T-helper 1 cell treated with Interleukin-12 subunit alpha and Interleukin-12 subunit beta and Interleukin-4 antibody, amounts not matched to agents 30 μg/mL and 1 μg/mL, for 36 hours (primary cell): ENCODE measurements around the gene DHRS13.

Experiments
- H3K27ac Mint-ChIP-seq: one replicate; pipeline ENCODE4 v1.8.0; 2021; ENCODE audit warnings: mild to moderate bottlenecking, mixed read lengths
- H3K27me3 Mint-ChIP-seq: one replicate; pipeline ENCODE4 v1.8.0; 2021; ENCODE audit warnings: low read depth, mixed read lengths
- H3K36me3 Mint-ChIP-seq: one replicate; pipeline ENCODE4 v1.8.0; 2021; ENCODE audit warnings: low read depth, mixed read lengths
- H3K4me1 Mint-ChIP-seq: one replicate; pipeline ENCODE4 v1.8.0; 2021; ENCODE audit warnings: low read depth, mixed read lengths
- H3K4me3 Mint-ChIP-seq: one replicate; pipeline ENCODE4 v1.8.0; 2021; ENCODE audit warnings: mild to moderate bottlenecking, moderate library complexity, mixed read lengths
- H3K9me3 Mint-ChIP-seq: one replicate; pipeline ENCODE4 v1.8.0; 2021; ENCODE audit warnings: mixed read lengths

Gene DHRS13

DNA sequence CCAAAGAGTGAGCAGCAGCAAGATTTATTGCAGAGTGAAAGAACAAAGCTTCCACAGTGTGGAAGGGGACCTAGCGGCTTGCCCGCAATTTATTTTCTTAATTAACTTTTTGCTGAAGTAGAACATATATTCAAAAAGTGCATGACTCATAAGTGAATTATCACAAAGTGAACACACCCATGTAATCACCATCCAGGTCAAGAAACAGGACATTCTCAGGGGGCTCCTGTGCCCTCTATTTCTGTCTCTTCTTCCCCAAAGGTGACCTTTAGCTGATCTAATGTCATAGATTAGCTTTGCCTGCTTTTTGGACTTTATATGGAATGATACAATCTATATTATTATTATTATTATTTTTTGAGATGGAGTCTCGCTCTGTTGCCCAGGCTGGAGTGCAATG lies 28.1 kb downstream of the DHRS13 start:
- Mint-ChIP-seq H3K9me3 (no peaks in the 10 kb centered on the region), H3K4me3 (no peak overlapping the region), H3K27me3 (no peaks in the 10 kb centered on the region), H3K36me3 (peaks cover 14% of the 10 kb centered on the region), H3K27ac (no peak overlapping the region), H3K4me1 (peaks cover 7% of the 10 kb centered on the region)

DNA sequence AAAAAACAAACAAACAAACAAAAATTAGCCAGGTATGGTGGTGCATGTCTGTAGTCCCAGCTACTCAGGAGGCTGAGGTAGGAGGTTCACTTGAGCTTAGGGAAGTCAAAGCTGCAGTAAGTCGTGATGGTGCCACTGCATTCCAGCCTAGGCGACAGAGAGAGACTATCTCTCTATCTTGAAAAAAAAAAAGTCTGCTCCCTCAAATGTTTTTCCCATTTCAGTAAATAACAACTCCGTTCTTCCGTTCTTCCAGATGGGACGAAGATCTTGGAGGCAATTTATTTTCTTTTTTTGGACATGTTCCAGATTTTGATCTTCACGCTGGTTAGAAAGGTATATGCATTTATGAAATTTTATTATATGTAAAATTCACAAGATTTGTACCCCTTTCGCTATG lies 29.0 kb downstream of the DHRS13 start:
- Mint-ChIP-seq H3K27me3 (no peaks in the 10 kb centered on the region), H3K4me1 (peaks cover 7% of the 10 kb centered on the region), H3K36me3 (peaks cover 10% of the 10 kb centered on the region), H3K9me3 (no peaks in the 10 kb centered on the region), H3K4me3 (no peak overlapping the region), H3K27ac (no peak overlapping the region)

DNA sequence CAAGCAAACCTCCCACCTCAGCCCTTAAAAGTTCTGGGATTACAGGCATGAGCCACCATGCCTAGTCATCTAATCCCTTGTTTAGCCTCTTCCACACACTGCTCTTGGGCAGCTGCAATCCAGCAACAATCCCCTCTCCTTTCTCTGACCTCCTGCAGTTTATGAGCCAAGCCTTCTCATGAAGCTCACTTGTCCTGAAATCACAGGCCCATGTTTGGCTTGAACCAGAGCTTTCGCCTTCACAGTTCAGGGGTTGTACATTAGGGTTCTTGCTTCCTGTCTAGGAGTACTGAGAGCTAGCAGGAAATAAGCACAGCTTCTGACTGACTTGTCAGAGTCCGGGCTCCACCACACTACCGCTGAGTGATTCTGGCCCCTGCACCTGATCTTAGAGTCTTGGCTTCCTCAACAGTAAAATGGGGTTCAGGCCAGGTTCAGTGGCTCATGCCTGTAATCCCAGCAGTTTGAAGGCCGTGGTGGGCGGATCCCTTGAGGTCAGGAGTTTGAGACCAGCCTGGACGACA lies 31.8 kb downstream of the DHRS13 start:
- H3K4me3 Mint-ChIP-seq = no peak overlapping the region

DNA sequence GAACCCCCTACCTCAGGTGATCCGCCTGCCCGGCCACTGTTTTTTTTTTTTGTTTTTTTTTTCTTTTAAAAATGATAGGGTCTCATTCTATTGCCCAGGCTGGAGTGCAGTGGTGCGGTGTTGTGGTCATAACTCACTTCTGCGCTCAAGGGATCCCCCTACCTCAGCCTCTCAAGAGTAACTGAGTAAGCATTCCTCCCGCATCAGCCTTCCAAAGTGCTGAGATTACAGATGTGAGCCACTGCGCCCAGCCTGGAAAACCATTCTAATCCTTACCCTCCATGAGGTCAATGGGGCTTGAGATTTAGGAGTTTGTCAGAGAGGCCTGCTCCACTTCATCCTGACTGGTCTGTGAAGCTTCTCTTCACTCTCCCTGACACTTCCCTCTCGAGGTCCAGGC lies 35.6 kb downstream of the DHRS13 start:
- Mint-ChIP-seq H3K27ac (no peak overlapping the region), H3K36me3 (peaks cover 1% of the 10 kb centered on the region), H3K27me3 (no peaks in the 10 kb centered on the region), H3K4me1 (peaks cover 8% of the 10 kb centered on the region), H3K4me3 (no peak overlapping the region), H3K9me3 (no peaks in the 10 kb centered on the region)

More for the DNA sequence above, 31.8 kb downstream of the DHRS13 start:
- H3K27ac Mint-ChIP-seq = peak overlapping the region; percentile 96
- peaks cover 7% of the 10 kb centered on the region for H3K4me1 Mint-ChIP-seq
- H3K9me3 Mint-ChIP-seq = no peaks in the 10 kb centered on the region
- no peaks in the 10 kb centered on the region for H3K27me3 Mint-ChIP-seq
- H3K36me3 Mint-ChIP-seq = peaks cover 1% of the 10 kb centered on the region

DNA sequence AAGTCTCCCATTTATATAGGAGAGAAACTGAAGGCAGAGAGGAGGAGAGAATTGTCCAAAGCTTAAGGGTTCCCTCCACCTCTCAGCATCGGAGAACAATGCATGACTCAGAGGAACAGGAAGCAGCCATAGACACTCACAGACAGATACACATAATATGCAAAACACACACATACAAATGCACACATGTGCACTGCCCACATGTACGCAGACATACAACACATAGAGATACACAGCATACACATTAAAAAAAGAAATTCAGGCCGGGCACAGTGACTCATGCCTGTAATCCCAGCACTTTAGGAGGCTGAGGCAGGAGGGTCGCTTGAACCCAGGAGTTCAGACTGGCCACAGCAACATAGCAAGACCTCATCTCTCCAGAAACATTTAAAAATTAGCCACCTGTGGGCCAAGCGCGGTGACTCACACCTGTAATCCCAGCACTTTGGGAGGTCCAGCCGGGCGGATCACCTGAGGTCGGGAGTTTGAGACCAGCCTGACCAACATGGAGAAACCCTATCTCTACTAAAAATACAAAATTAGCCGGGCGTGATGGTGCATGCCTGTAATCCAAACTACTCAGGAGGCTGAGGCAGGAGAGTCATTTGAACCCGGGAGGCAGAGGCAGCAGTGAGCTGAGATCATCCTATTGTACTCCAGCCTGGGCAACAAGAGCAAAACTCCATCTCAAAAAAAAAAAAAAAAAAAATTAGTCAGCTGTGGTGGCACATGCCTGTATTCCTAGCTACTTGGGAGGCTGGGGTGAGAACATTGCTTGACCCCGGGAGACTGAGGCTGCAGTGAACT lies 36.7 kb downstream of the DHRS13 start:
- Mint-ChIP-seq H3K36me3 (peaks cover 1% of the 10 kb centered on the region), H3K4me3 (no peak overlapping the region), H3K9me3 (no peaks in the 10 kb centered on the region), H3K4me1 (peaks cover 6% of the 10 kb centered on the region), H3K27ac (no peak overlapping the region), H3K27me3 (no peaks in the 10 kb centered on the region)

DNA sequence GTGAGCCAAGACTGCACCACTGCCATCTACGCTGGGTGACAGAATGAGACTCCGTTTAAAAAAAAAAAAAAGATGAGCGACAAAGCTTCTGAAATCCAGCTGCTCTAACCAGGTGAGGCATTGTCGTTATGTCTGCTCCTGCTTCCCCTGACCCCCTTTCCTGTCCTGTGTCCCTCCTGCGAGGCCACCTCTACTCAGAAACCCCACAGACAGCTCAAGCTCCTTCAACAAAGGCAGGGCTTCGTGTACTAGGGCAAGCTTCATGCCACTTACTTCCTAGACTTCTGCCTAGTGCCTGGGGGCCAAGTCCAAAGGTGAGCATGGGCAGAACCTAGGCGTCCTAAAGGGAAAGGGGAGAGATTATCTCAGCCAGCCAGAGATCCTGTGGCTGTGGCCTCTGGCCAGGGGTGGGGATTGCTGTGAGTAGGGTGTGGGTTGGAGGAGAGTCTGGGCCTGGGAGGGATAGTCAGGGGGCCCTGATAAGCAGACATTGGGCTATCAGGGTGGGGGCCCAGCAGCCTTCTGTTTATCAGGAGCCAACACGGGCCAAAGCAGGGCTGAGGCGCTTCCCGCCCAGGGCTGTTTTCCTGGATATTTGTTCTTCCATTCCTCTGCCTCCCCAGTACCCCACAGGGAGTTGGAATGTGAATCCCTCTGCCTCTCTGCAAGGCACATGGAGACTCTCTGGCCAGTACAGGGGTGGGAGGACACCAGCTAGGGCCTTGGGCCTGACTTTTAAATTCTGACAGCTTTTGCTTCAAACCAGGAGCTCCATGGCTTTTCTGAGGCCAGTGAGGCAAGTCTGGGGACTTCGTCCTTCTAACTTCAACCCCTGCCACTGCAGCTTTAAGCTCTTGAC lies 37.7 kb downstream of the DHRS13 start:
- Mint-ChIP-seq H3K27ac (no peak overlapping the region), H3K27me3 (no peaks in the 10 kb centered on the region), H3K4me3 (no peak overlapping the region), H3K9me3 (no peaks in the 10 kb centered on the region), H3K4me1 (peaks cover 3% of the 10 kb centered on the region), H3K36me3 (peaks cover 6% of the 10 kb centered on the region)

DNA sequence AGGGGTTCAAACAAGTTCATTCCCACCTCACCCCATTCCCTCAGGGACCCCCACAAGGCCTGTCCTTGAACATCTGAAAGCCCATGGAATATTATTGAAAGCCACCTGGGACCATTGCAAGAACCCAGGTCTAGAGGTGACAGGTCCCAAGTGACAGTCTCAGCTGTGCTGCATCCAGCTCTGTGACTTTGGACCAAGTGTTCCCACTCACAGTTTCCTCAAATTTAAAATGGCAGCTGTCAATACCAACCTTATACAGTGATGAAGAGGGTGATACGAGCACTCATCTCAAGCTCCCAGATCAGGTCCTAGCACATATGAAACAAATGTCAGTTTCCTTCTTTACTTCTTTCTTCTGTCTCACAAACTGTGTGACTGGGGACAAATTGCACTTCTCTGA lies 38.9 kb downstream of the DHRS13 start:
- H3K4me3 Mint-ChIP-seq = no peak overlapping the region
- peaks cover 10% of the 10 kb centered on the region for H3K36me3 Mint-ChIP-seq
- no peak overlapping the region for H3K27ac Mint-ChIP-seq

DNA sequence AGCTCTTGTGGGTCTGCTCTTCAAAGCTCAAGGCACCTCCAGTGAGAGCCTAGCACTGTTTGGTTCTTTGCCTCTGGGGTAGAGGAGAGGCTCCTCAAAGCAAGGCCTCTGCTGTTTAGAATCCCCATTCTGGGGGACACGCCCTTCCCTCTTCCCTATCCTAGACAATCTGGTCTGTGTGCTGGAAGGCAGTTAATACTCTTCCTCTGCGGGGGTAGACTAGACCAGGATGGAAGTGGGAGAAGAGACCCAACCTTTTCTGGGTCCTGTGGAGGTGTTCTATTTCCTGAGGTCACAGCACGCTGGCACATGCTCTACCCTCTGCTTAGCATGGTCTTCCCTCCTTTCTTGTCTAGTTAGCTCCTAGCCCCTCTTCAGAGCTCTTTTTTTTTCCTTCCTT lies 40.3 kb downstream of the DHRS13 start:
- Mint-ChIP-seq H3K27ac (no peak overlapping the region), H3K9me3 (no peaks in the 10 kb centered on the region), H3K4me3 (no peak overlapping the region), H3K4me1 (peaks cover 7% of the 10 kb centered on the region), H3K27me3 (no peaks in the 10 kb centered on the region), H3K36me3 (peaks cover 21% of the 10 kb centered on the region)

More for the DNA sequence above, 38.9 kb downstream of the DHRS13 start:
- H3K4me1 Mint-ChIP-seq = peaks cover 3% of the 10 kb centered on the region
- no peaks in the 10 kb centered on the region for H3K9me3 Mint-ChIP-seq
- no peaks in the 10 kb centered on the region for H3K27me3 Mint-ChIP-seq

DNA sequence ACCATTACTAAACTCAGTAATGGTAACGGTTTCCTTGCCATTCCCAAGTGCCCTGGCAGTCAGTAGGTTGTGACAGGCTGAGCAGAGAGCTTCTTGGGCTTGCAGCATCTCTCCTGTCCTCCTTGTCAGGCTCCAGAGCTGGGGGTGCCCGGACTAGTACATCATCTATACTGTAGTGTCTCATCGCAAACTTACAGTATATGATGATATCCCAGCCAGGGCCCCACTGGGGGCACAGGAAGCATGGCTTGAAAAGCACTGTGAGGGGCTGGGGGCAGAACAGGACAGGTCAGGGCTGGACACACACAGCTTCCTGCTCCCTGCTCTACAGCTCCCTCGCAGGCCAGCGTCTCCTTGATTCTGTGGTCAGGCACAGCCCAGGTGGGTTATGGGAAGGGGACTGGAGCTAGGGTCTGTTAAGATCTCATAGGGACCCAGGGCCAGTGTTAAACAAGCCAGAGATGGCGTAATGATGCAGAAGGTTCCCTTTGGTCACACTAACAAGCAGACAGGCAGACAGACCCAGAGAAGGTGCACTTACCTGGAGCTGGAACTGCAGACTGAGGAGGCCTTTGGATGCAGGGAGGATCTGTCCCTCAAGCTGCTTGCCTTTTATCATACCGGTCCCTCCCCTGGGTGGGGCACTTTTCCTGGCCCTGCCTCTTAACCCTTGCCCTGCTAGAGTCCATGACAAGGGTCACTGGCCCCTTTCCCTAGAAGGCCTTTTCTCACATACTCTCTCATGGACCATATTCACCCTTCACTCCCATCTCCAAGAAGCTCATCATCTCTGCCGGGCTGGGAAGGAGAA lies 41.3 kb downstream of the DHRS13 start:
- no peaks in the 10 kb centered on the region for H3K27me3 Mint-ChIP-seq
- no peak overlapping the region for H3K4me3 Mint-ChIP-seq
- peak overlapping the region; percentile 4 for H3K27ac Mint-ChIP-seq
- no peaks in the 10 kb centered on the region for H3K9me3 Mint-ChIP-seq
- peaks cover 7% of the 10 kb centered on the region for H3K4me1 Mint-ChIP-seq
- H3K36me3 Mint-ChIP-seq = peaks cover 21% of the 10 kb centered on the region

DNA sequence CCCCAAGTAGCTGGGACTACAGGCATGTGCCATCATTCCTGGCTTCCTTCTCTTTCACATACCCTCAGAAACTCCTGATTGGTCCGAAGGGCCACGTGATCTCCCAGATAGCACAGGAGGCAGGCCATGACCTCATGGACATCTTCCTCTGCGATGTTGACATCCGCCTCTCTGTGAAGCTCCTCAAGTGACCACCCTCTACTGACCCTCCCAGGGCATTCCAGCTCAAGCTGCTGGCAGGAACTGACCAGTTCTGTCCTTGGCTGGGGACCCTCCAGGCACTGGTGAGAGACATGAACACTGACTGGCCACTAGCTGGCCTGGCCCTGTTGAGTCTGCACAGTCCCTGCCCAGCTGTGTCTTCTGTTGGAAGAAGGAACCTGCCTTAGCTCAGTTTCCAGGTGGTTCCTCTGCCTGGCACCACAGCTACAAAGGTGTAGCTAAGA lies 42.5 kb downstream of the DHRS13 start:
- peaks cover 23% of the 10 kb centered on the region for H3K36me3 Mint-ChIP-seq
- H3K27me3 Mint-ChIP-seq = no peaks in the 10 kb centered on the region
- no peak overlapping the region for H3K4me3 Mint-ChIP-seq
- H3K9me3 Mint-ChIP-seq = no peaks in the 10 kb centered on the region
- H3K27ac Mint-ChIP-seq = no peak overlapping the region
- peaks cover 11% of the 10 kb centered on the region for H3K4me1 Mint-ChIP-seq

DNA sequence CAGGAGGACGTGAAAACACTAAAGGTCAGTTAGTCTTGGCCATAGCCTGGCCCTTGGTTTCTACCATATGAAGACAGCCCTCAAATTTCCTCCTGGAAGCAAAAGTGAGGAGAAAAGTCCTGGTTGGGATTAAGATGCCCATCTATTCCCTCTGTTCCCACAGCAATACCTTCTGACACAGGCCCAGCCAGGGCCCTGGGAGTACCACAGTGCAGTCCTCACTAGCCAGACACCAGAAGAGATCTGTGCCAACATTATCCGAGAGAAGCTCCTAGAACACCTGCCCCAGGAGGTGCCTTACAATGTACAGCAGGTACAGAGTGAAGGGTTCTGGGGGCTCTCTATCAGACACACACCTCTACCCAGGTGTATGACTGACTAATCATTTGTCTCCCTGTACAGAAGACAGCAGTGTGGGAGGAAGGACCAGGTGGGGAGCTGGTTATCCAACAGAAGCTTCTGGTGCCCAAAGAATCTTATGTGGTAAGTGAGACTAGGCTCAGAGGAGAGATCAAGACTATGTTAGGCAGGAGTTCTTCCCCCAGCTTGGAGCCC lies 44.0 kb downstream of the DHRS13 start:
- H3K9me3 Mint-ChIP-seq = no peaks in the 10 kb centered on the region
- H3K4me1 Mint-ChIP-seq = peaks cover 13% of the 10 kb centered on the region
- no peak overlapping the region for H3K4me3 Mint-ChIP-seq
- H3K36me3 Mint-ChIP-seq = peaks cover 23% of the 10 kb centered on the region
- H3K27me3 Mint-ChIP-seq = no peaks in the 10 kb centered on the region
- H3K27ac Mint-ChIP-seq = no peak overlapping the region

DNA sequence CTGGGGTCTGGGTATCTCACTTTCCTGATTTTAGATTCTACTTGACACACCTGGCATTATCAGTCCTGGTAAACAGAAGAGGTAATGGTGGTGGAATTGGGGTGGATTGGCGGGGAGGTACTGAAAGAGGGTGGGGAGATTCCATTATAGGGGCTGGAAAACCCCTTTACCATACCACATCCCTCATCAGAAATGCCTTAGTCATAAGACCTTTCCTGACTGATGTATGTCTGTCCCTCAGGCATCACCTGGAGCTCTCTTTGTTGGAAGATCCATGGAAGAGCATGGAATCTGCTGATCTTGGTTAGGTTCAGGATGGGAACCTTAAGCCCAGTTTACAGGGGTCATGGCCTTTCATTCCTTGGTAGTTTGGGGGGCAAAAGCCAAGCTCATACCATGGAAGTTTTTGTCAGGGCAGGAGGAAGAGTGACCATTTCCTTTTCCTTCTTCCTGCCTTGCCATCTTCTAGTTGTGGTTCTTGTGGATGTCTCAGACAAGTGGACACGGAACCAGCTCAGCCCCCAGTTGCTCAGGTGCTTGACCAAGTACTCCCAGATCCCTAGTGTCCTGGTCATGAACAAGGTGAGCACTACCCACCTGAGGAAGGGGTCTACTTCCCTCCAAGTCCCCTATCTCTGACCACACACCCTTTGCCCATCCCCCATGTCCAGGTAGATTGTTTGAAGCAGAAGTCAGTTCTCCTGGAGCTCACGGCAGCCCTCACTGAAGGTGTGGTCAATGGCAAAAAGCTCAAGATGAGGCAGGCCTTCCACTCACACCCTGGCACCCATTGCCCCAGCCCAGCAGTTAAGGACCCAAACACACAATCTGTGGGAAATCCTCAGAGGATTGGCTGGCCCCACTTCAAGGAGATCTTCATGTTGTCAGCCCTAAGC lies 44.7 kb downstream of the DHRS13 start:
- peak overlapping the region; percentile 35 for H3K27ac Mint-ChIP-seq
- H3K36me3 Mint-ChIP-seq = peaks cover 23% of the 10 kb centered on the region
- peaks cover 13% of the 10 kb centered on the region for H3K4me1 Mint-ChIP-seq
- H3K9me3 Mint-ChIP-seq = no peaks in the 10 kb centered on the region
- peak overlapping the region; percentile 18 for H3K4me3 Mint-ChIP-seq
- no peaks in the 10 kb centered on the region for H3K27me3 Mint-ChIP-seq

DNA sequence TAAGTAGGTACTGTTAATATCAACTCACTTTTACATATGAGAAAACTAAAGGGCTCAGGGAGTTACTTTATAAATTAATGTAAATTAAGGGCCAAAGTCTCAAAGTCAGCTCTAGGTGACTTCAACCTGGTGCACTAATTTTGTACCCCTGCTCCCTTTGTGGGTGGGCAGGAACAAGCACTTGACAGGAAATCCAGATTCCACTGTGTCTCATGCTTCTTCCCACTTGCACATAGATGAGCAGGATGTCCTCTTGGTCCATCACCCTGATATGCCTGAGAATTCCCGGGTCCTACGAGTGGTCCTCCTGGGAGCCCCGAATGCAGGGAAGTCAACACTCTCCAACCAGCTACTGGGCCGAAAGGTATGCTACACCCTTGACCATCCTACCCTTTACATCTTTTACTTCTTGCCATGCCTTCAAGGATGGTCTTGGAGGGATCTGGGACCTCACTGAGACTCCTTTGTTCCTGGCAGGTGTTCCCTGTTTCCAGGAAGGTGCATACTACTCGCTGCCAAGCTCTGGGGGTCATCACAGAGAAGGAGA lies 46.8 kb downstream of the DHRS13 start:
- Mint-ChIP-seq H3K4me3 (peak overlapping the region; percentile 92), H3K4me1 (peaks cover 13% of the 10 kb centered on the region), H3K36me3 (peaks cover 23% of the 10 kb centered on the region), H3K9me3 (no peaks in the 10 kb centered on the region), H3K27me3 (no peaks in the 10 kb centered on the region), H3K27ac (no peak overlapping the region)
